Measurements from ENCODE around the gene UMODL1. TPM values are rescaled to one million over a fixed set of nuclear protein-coding genes. Genes with fewer than 3 reads are reported as not detected.
A peak's percentile ranks its signal among the peaks of the same experiment; 100 is the strongest.

Gene UMODL1
- total RNA-seq, 3 donors from 2014 or later = not detected

GRCh38 chr21:42189860-42190485 is 118.9 kb downstream of the UMODL1 start:
- H3K9me3 Mint-ChIP-seq = peaks cover 10% of the 10 kb centered on the region
- peaks cover 84% of the 10 kb centered on the region for H3K4me1 Mint-ChIP-seq (ENCODE audit: low read depth)
- ATAC-seq (peak in 1 of 2 donors; percentile 20), DNase-seq (no peak)
- no peak overlapping the region for H3K4me3 Mint-ChIP-seq
- H3K36me3 Mint-ChIP-seq (ENCODE audit: insufficient read depth) = peaks cover 4% of the 10 kb centered on the region
- peaks cover 2% of the 10 kb centered on the region for H3K27me3 Mint-ChIP-seq (ENCODE audit: low read depth)

- H3K27me3 Mint-ChIP-seq (ENCODE audit: low read depth) = peaks cover 2% of the 10 kb centered on the region
- H3K4me3 Mint-ChIP-seq = no peak overlapping the region
- no peak for ATAC-seq
- DNase-seq = no peak
- H3K36me3 Mint-ChIP-seq (ENCODE audit: insufficient read depth) = peaks cover 4% of the 10 kb centered on the region
- H3K9me3 Mint-ChIP-seq = peaks cover 10% of the 10 kb centered on the region
- H3K4me1 Mint-ChIP-seq (ENCODE audit: low read depth) = peaks cover 83% of the 10 kb centered on the region
Measured at GRCh38 chr21:42190486-42190863, 119.4 kb downstream of the UMODL1 start.

- peaks cover 79% of the 10 kb centered on the region for H3K4me1 Mint-ChIP-seq (ENCODE audit: low read depth)
- no peak overlapping the region for H3K4me3 Mint-ChIP-seq
- H3K9me3 Mint-ChIP-seq = peaks cover 5% of the 10 kb centered on the region
- H3K36me3 Mint-ChIP-seq (ENCODE audit: insufficient read depth) = peaks cover 4% of the 10 kb centered on the region
- no peak for ATAC-seq
- H3K27me3 Mint-ChIP-seq (ENCODE audit: low read depth) = peaks cover 2% of the 10 kb centered on the region
- no peak for DNase-seq
Measured at GRCh38 chr21:42191064-42191463, 119.9 kb downstream of the UMODL1 start.

- Mint-ChIP-seq H3K36me3 (ENCODE audit: insufficient read depth) (no peaks in the 10 kb centered on the region), H3K4me3 (peak overlapping the region; percentile 37), H3K4me1 (ENCODE audit: low read depth) (peaks cover 71% of the 10 kb centered on the region), H3K27me3 (ENCODE audit: low read depth) (peaks cover 2% of the 10 kb centered on the region), H3K9me3 (no peaks in the 10 kb centered on the region)
- ATAC-seq (no peak), DNase-seq (no peak)
Measured at GRCh38 chr21:42191696-42192595, 120.8 kb downstream of the UMODL1 start.

Other genes with a start within 250 kb of the UMODL1 start
- 10 to 100 TPM; 10.4 to 11.7 (median 11.4) TPM for gene PRDM15, start 192.0 kb upstream of the UMODL1 start, total RNA-seq
- gene C2CD2, start 117.3 kb upstream of the UMODL1 start, total RNA-seq = 1 to 10 TPM; 1.6 to 7.4 (median 4.3) TPM
- gene ZBTB21, start 61.0 kb upstream of the UMODL1 start, total RNA-seq = 10 to 100 TPM; 25.6 to 33.7 (median 27.2) TPM
- gene ABCG1, start 147.8 kb downstream of the UMODL1 start, total RNA-seq = 1 to 10 TPM in 2 of 3 donors, under 1 TPM in 1; 0.79 to 1.8 (median 1.7) TPM
- gene TFF3, start 244.1 kb downstream of the UMODL1 start, total RNA-seq = under 1 TPM in 2 of 3 donors, not detected in 1; 0.29 to 0.96 TPM